ENCODE data around the gene C20orf204. TPM values are rescaled to one million over a fixed set of nuclear protein-coding genes. Genes with fewer than 3 reads are reported as not detected.
A peak's percentile ranks its signal among the peaks of the same experiment; 100 is the strongest.

C20orf204 gene
- total RNA-seq, 3 donors from 2014 or later, result 1.0 to 1.8 (median 1.7) TPM

DNA sequence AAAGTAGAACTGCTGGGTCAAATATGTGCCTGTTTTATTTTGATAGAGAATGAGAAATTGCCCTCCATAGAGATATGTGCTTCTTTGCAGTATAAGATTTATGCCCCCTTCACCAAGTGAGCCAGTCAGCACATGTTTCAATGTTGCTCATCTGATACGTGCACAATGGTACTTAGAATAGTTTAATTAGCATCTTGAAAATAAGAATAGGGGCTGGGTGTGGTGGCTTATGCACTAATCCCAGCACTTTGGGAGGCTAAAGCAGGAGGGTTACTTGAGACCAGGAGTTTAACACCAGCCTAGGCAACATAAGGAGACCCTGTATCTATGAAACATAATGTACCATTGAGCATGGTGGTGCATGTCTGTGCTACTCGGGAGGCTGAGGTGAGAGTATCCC is 20.3 kb upstream of the C20orf204 start:
- ATAC-seq (no peak), DNase-seq (no peak)
- intact Hi-C loops (cut with DNase I, micrococcal nuclease), result no loop called here
- Histone ChIP-seq H3K4me3 (no peak overlapping the region), H3K36me3 (ENCODE audit: low read depth) (peaks cover 13% of the 10 kb centered on the region), H3K9me3 (no peaks in the 10 kb centered on the region), H3K4me1 (ENCODE audit: low read depth) (no peaks in the 10 kb centered on the region)
- TF ChIP-seq CTCF (IDR thresholded peaks at IDR 0.05), result no peak

DNA sequence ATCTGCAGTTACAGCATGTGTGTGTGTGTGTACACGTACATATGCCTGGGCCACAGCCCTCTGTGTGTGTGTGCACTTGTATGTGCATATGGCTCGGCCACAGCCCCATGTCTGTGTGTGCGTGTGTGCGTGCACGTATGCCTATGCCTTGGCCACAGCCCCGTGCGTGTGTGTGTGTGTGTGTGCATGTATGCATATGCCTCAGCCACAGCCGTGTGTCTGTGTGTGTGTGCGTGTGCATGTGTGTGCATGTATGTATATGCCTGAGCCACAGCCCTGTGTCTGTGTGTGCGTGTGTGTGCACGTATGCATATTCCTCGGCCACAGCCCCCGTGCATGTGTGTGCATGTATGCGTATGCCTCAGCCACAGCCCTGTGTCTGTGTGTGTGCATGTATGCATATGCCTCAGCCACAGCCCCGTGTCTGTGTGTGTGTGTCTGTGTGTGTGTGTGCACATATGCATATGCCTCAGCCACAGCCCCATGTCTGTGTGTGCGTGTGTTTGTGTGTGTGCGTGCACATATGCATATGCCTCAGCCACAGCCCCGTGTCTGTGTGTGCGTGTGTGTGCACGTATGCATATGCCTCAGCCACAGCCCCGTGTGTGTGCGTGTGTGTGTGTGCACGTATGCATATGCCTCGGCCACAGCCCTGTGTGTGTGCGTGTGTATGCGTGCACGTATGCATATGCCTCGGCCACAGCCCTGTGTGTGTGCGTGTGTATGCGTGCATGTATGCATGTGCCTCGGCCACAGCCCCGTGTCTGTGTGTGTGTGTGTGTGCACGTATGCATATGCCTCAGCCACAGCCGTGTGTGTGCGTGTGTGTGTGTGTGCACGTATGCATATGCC is 14.6 kb upstream of the C20orf204 start:
- DNase-seq (no peak), ATAC-seq (no peak)

DNA sequence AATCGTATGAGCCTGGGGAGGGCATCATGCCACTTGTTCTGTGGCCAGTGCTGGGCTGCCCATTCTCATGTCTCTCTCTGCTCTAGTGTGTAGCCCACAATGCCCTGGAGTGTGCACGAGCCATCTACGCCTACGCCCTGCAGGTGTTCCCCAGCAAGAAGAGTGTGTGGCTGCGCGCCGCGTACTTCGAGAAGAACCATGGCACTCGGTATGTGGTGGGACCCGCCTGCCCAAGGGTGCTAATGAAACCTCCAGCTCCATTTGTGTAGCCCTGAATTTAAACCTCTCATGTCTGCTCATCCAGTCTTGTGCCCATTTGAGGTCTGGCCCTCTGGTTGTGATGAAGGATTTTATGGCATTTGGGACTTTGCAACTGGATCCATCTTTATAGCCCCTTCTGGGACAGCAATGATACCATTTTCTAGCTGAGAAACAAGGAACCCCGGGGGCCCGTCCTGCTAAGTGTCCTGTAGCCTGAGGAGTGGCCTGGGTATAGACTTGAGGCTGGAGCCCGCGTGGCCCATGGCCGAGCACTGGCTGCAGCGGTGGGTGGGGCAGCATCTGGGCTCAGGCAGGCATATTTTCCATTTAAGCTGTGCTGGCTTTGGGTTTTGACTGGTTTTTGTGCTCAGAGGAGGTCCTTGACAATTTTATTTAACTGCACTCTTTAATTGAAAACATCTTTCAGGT is 13.2 kb upstream of the C20orf204 start:
- Histone ChIP-seq H3K4me3 (no peak overlapping the region), H3K9me3 (no peaks in the 10 kb centered on the region), H3K4me1 (ENCODE audit: low read depth) (peaks cover 20% of the 10 kb centered on the region), H3K36me3 (ENCODE audit: low read depth) (peaks cover 4% of the 10 kb centered on the region)
- DNase-seq (peak in 1 of 3 donors; percentile 31), ATAC-seq (no peak)
- intact Hi-C loops (cut with DNase I, micrococcal nuclease), result no loop called here
- no peak for TF ChIP-seq CTCF (IDR thresholded peaks at IDR 0.05)

More for the DNA sequence above, 14.6 kb upstream of the C20orf204 start:
- Histone ChIP-seq H3K36me3 (ENCODE audit: low read depth) (no peaks in the 10 kb centered on the region), H3K4me3 (no peak overlapping the region), H3K4me1 (ENCODE audit: low read depth) (peaks cover 20% of the 10 kb centered on the region), H3K9me3 (no peaks in the 10 kb centered on the region)
- no peak for TF ChIP-seq CTCF (IDR thresholded peaks at IDR 0.05)
- intact Hi-C loops (cut with DNase I, micrococcal nuclease), result no loop called here

- H3K36me3 ChIP-seq (ENCODE audit: low read depth), result peaks cover 4% of the 10 kb centered on the region
These were observed 12.4 kb upstream of the C20orf204 start for GRCh38 chr20:64023361-64024140.

More at GRCh38 chr20:64023361-64024140, 12.4 kb upstream of the C20orf204 start:
- Histone ChIP-seq H3K4me3 (no peak overlapping the region), H3K9me3 (no peaks in the 10 kb centered on the region), H3K4me1 (ENCODE audit: low read depth) (peaks cover 20% of the 10 kb centered on the region)
- TF ChIP-seq CTCF (IDR thresholded peaks at IDR 0.05), result no peak
- ATAC-seq, result peak; percentile 18
- peak in 1 of 3 donors; percentile 33 for DNase-seq
- intact Hi-C loops (cut with DNase I, micrococcal nuclease), result no loop called here

All from mucosa of descending colon (tissue), 3 donors.